Superior temporal gyrus (tissue), 1 donor: ENCODE results near the gene CXorf49B.

Experiments used
- DNase-seq: peaks from one replicate; pipeline ENCODE4 v3.0.0-alpha.2; 2016; ENCODE audit errors: extremely low spot score

Gene CXorf49B

DNA sequence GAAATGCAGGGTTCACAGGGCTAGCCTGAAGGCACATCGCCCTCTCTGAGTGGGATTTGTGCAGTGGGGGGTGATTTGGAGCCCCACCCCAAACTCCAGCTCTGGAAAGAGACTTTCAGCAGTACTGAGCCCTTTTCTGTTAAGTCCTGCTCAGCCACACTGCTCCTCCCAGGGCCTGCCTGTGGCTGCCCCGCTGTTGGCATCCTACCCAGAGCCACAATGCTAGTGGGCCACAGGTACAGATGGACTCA is 52.7 kb downstream of the CXorf49B start:
- DNase-seq, result no peak
